Smooth muscle cell (in vitro differentiated cells): ENCODE results near the gene PBRM1. TPM values are rescaled to one million over a fixed set of nuclear protein-coding genes. Genes with fewer than 3 reads are reported as not detected.

Source experiments
- DNase-seq: peaks from one replicate; lab custom pipeline; 2025; ENCODE audit not compliant: unreplicated experiment; lab: John Stamatoyannopoulos, UW
- H2AFZ ChIP-seq: fragments of 200-600 bp; sonication (generic); 2 replicates; pipeline ENCODE4 v1.6.0; 2016; ENCODE audit warnings: antibody characterized with exemption, low read depth, mild to moderate bottlenecking
- H3F3A ChIP-seq: fragments of 200-600 bp; sonication (generic); 2 replicates; pipeline ENCODE4 v1.6.0; 2017; ENCODE audit warnings: antibody characterized with exemption, low read depth
- H3K27ac ChIP-seq: fragments of 200-600 bp; sonication (generic); 2 replicates; pipeline ENCODE4 v1.5.1; 2016; ENCODE audit warnings: low read depth, mild to moderate bottlenecking
- H3K27me3 ChIP-seq: fragments of 200-600 bp; sonication (generic); 2 replicates; pipeline ENCODE4 v1.6.1; 2016; ENCODE audit warnings: low read depth, mild to moderate bottlenecking
- H3K36me3 ChIP-seq: fragments of 200-600 bp; sonication (generic); 2 replicates; pipeline ENCODE4 v1.5.1; 2016; ENCODE audit warnings: low read depth
- H3K4me1 ChIP-seq: fragments of 200-600 bp; sonication (generic); 2 replicates; pipeline ENCODE4 v1.5.1; 2016; ENCODE audit warnings: low read depth
- H3K4me2 ChIP-seq: fragments of 200-600 bp; sonication (generic); 2 replicates; pipeline ENCODE4 v1.6.0; 2016; ENCODE audit warnings: mild to moderate bottlenecking
- H3K4me3 ChIP-seq: fragments of 200-600 bp; sonication (generic); 2 replicates; pipeline ENCODE4 v1.5.1; 2016; ENCODE audit warnings: mild to moderate bottlenecking
- H3K79me2 ChIP-seq: fragments of 200-600 bp; sonication (generic); 2 replicates; pipeline ENCODE4 v1.6.0; 2016; ENCODE audit warnings: low read depth, mild to moderate bottlenecking
- H3K9ac ChIP-seq: fragments of 200-600 bp; sonication (generic); 2 replicates; pipeline ENCODE4 v1.6.0; 2016; ENCODE audit warnings: low read depth
- H3K9me3 ChIP-seq: fragments of 200-600 bp; sonication (generic); replicated peaks from 2 replicates; pipeline ENCODE4 v1.5.1; 2016; ENCODE audit warnings: low read depth
- H4K20me1 ChIP-seq: fragments of 200-600 bp; sonication (generic); 2 replicates; pipeline ENCODE4 v1.6.0; 2016; ENCODE audit warnings: low read depth
- WGBS: methylation state at CpG from one replicate; pipeline ENCODE4 v1.1.7; 2016; ENCODE audit warnings: low lambda C conversion rate; 5-methylcytosine and 5-hydroxymethylcytosine counted together
- polyA plus RNA-seq: library from polyadenylated mRNA; unstranded; fragments of >200 nt; fragmentation: Nextera tagmentation; extraction: Ambion mirVana; gene quantifications from 2 replicates; pipeline ENCODE4 v1.2.1, GENCODE V29; 2016
- total RNA-seq: library from RNA; depleted of rRNA; stranded (reverse); fragments of >200 nt; gene quantifications from 2 replicates; pipeline ENCODE4 v1.2.3, GENCODE V29; 2014
- TF ChIP-seq, protein P1 (sequence below): fragments of 200-600 bp; sonication (generic); IDR thresholded peaks from 2 replicates; pipeline ENCODE4 v1.5.1; 2017; ENCODE audit warnings: borderline replicate concordance, mild to moderate bottlenecking, antibody characterized with exemption; ENCODE audit not compliant: insufficient read depth, poor library complexity, severe bottlenecking

PBRM1 gene
- total and polyA plus RNA-seq, 2 experiments from 2014 or later = 27.6 to 62.8 TPM

DNA sequence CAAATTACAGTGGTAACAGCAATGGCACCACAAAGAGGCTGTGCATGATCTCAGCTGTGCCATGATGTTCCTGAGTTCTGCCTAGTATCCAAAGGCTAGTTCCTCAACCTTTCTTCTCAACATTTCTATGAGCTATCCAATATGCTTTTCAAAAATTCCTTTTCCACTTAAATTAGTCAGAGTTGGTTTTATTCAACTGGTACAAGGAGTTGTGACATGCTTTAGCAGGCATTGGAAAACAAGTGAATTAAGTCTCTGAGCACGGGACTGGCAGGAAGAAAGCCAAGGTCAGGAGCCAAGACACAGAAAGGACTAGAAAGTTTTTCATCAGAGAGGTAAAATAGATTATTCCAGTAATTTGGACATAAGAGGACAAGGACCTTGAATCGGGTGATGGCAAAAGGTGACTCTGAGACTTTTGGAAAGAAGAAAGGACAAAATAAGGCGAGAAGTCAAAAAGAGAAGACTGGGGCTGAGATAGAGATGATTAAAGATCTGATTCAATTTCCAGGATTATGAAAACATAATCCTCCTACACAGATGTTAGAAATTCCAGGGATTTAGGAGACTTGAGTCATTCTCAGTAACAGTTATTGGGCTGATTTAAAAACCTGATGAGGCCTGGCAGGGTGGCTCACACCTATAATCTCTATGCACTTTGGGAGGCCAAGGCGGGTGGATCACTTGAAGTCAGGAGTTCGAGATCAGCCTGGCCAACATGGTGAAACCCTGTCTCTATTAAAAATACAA, 36.1 kb downstream of the PBRM1 start:
- H3K4me2 ChIP-seq = no peak overlapping the region
- WGBS = 95% methylated on average over 5 of the region's 5 CpGs

DNA sequence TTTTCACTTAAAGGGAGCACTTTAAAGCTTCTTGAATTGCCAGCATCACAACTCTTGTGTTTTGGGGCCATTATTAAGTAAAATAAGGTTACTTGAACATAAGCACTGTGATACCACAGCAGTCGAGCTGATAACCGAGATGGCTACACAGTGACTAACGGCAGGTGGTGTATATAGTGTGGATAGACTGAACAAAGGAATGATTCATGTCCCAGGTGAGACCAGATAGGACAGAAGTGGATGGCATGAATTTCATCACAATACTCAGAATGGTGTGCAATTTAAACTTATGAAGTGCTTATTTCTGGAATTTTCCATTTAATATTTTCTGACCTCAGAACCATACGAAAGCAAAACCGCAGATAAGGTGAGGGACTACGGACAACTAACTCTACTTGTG, 40.2 kb downstream of the PBRM1 start:
- Histone ChIP-seq H3K4me2 (no peak overlapping the region), H3K27ac (no peak overlapping the region), H3F3A (no peaks in the 10 kb centered on the region), H4K20me1 (peaks cover 10% of the 10 kb centered on the region), H3K79me2 (no peaks in the 10 kb centered on the region), H3K27me3 (no peaks in the 10 kb centered on the region), H3K4me1 (no peaks in the 10 kb centered on the region), H3K9me3 (no peaks in the 10 kb centered on the region), H3K4me3 (no peak overlapping the region), H3K9ac (no peak overlapping the region), H2AFZ (no peak overlapping the region), H3K36me3 (peaks cover 44% of the 10 kb centered on the region)
- WGBS = 96% methylated on average over 6 of the region's 6 CpGs
- no peak for DNase-seq
- TF ChIP-seq, protein P1, sequence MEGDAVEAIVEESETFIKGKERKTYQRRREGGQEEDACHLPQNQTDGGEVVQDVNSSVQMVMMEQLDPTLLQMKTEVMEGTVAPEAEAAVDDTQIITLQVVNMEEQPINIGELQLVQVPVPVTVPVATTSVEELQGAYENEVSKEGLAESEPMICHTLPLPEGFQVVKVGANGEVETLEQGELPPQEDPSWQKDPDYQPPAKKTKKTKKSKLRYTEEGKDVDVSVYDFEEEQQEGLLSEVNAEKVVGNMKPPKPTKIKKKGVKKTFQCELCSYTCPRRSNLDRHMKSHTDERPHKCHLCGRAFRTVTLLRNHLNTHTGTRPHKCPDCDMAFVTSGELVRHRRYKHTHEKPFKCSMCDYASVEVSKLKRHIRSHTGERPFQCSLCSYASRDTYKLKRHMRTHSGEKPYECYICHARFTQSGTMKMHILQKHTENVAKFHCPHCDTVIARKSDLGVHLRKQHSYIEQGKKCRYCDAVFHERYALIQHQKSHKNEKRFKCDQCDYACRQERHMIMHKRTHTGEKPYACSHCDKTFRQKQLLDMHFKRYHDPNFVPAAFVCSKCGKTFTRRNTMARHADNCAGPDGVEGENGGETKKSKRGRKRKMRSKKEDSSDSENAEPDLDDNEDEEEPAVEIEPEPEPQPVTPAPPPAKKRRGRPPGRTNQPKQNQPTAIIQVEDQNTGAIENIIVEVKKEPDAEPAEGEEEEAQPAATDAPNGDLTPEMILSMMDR = no peak

More for the DNA sequence above, 36.1 kb downstream of the PBRM1 start:
- TF ChIP-seq, protein P1 = no peak
- Histone ChIP-seq H3K79me2 (no peaks in the 10 kb centered on the region), H3K36me3 (peaks cover 27% of the 10 kb centered on the region), H3K27ac (peak overlapping the region; percentile 46), H2AFZ (no peak overlapping the region), H3K9me3 (no peaks in the 10 kb centered on the region), H4K20me1 (no peaks in the 10 kb centered on the region), H3K27me3 (no peaks in the 10 kb centered on the region), H3K9ac (no peak overlapping the region), H3K4me1 (no peaks in the 10 kb centered on the region), H3F3A (no peaks in the 10 kb centered on the region), H3K4me3 (no peak overlapping the region)
- no peak for DNase-seq

DNA sequence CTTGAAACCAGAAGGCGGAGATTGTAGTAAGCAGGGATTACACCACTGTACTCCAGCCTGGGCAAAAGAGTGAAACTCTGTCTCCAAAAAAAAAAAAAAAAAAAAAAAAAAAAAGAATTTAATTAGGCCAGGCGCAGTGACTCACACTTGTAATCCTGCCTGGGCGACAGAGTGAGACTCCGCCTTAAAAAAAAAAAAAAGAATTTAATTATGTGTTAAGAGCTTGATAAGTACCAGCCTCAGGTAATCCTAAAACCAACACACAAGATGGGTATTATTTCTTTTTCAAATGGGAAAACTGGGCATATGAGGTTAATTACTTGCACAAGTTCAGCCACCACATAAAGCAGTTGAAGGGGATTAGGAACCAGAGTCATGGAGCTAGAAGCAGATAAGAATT, 49.0 kb downstream of the PBRM1 start:
- H3K4me3 ChIP-seq = no peak overlapping the region
- no peak overlapping the region for H3K4me2 ChIP-seq
- no peaks in the 10 kb centered on the region for H3K79me2 ChIP-seq
- no peak for DNase-seq
- no peaks in the 10 kb centered on the region for H3K9me3 ChIP-seq
- no peak overlapping the region for H3K9ac ChIP-seq
- peaks cover 29% of the 10 kb centered on the region for H3K36me3 ChIP-seq
- H3K4me1 ChIP-seq = no peaks in the 10 kb centered on the region
- H4K20me1 ChIP-seq = peaks cover 64% of the 10 kb centered on the region
- no peaks in the 10 kb centered on the region for H3K27me3 ChIP-seq
- peak overlapping the region; percentile 37 for H3K27ac ChIP-seq
- peaks cover 9% of the 10 kb centered on the region for H3F3A ChIP-seq
- H2AFZ ChIP-seq = no peak overlapping the region
- 28% methylated on average over 4 of the region's 4 CpGs for WGBS
- TF ChIP-seq, protein P1 = no peak

DNA sequence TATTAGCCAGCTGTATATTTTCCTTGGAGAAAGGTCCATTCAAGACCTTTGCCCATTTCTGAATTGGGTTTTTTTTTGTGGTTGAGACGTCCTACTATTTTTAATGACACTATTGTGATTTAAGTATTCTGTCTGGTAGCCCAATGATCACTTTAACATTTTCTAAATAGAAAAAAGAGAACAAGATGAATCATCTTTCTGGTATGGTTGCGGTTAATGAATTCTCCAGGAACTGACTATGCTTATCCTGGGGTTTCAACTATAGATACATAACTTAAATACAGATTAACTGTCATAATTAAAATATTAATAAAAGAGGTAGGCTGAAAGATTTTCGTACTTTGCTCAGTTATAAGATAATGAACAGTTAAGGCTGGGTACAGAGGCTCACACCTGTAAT, 51.9 kb downstream of the PBRM1 start:
- no peaks in the 10 kb centered on the region for H3K27me3 ChIP-seq
- H4K20me1 ChIP-seq = peaks cover 77% of the 10 kb centered on the region
- no peak overlapping the region for H3K4me2 ChIP-seq
- TF ChIP-seq, protein P1 = no peak
- H2AFZ ChIP-seq = no peak overlapping the region
- peaks cover 9% of the 10 kb centered on the region for H3F3A ChIP-seq
- H3K36me3 ChIP-seq = peaks cover 23% of the 10 kb centered on the region
- H3K9ac ChIP-seq = no peak overlapping the region
- H3K4me3 ChIP-seq = no peak overlapping the region
- no peak overlapping the region for H3K27ac ChIP-seq
- 91% methylated on average over 3 of the region's 3 CpGs for WGBS
- peaks cover 5% of the 10 kb centered on the region for H3K79me2 ChIP-seq
- no peak for DNase-seq
- no peaks in the 10 kb centered on the region for H3K4me1 ChIP-seq
- H3K9me3 ChIP-seq = no peaks in the 10 kb centered on the region
